IMR-90 (cell line): Measurements from ENCODE around the gene XPNPEP2. TPM values are rescaled to one million over a fixed set of nuclear protein-coding genes. Genes with fewer than 3 reads are reported as not detected.

Experiments
- ATAC-seq: fragments of 200-7000 bp; cut with Tn5 transposase; 2 replicates; pipeline ENCODE4 v1.9.1; 2020; ENCODE audit warnings: low read depth, mild to moderate bottlenecking, moderate library complexity
- BruUV-seq: library from RNA; stranded (reverse); fragments of 400-500 nt; replicated peaks from 2 replicates; lab custom pipeline; 2021; lab: Mats Ljungman, UMichigan
- CTCF ChIA-PET: fragments of 300-600 bp; formaldehyde crosslinking; extraction: SDS; loops from one replicate; lab custom pipeline; 2021; ENCODE audit warnings: antibody characterized with exemption; lab: Yijun Ruan, JAX
- POLR2A ChIA-PET: fragments of 300-600 bp; sonication (Branson Sonifier 250); formaldehyde crosslinking; loops from one replicate; lab custom pipeline; 2022; ENCODE audit warnings: antibody characterized with exemption; ENCODE audit not compliant: unreplicated experiment; lab: Charles Lee
- DNase-seq: peaks from one replicate; pipeline ENCODE4 v3.0.0; 2013
- H2AFZ ChIP-seq: replicated peaks from 2 replicates; pipeline ENCODE3; 2013; ENCODE audit warnings: low read length, mild to moderate bottlenecking; ENCODE audit not compliant: poor library complexity
- H2AK5ac ChIP-seq: 2 replicates; pipeline ENCODE4 v1.6.1; 2013; ENCODE audit warnings: low read depth, low read length, inconsistent platforms
- H2AK9ac ChIP-seq: replicated peaks from 2 replicates; pipeline ENCODE3; 2013; ENCODE audit warnings: mild to moderate bottlenecking, low read depth, low read length, moderate library complexity; ENCODE audit not compliant: poor library complexity
- H2BK120ac ChIP-seq: 2 replicates; pipeline ENCODE4 v1.6.1; 2013; ENCODE audit warnings: low read depth, low read length, inconsistent platforms
- H2BK15ac ChIP-seq: 3 replicates; pipeline ENCODE4 v1.6.1; 2013; ENCODE audit warnings: low read depth, low read length, inconsistent platforms
- H2BK20ac ChIP-seq: 2 replicates; pipeline ENCODE4 v1.6.1; 2013; ENCODE audit warnings: low read depth, mild to moderate bottlenecking, inconsistent platforms, low read length, moderate library complexity
- H2BK5ac ChIP-seq: 2 replicates; pipeline ENCODE4 v1.6.1; 2013; ENCODE audit warnings: mild to moderate bottlenecking, low read depth, low read length, inconsistent platforms; ENCODE audit not compliant: poor library complexity, severe bottlenecking
- H3K14ac ChIP-seq: replicated peaks from 2 replicates; pipeline ENCODE4 v1.6.1; 2013; ENCODE audit warnings: low read depth, low read length, inconsistent platforms
- H3K18ac ChIP-seq: 2 replicates; pipeline ENCODE4 v1.6.1; 2013; ENCODE audit warnings: low read depth, low read length, control low read depth
- H3K23ac ChIP-seq: 2 replicates; pipeline ENCODE4 v1.6.1; 2013; ENCODE audit warnings: low read depth, low read length, inconsistent platforms
- H3K27ac ChIP-seq: 2 replicates; pipeline ENCODE4 v1.5.1; 2013; ENCODE audit warnings: mild to moderate bottlenecking, control low read depth, low read length; ENCODE audit not compliant: insufficient read depth
- H3K27me3 ChIP-seq: 2 replicates; pipeline ENCODE4 v1.6.1; 2013; ENCODE audit warnings: low read length; ENCODE audit not compliant: control insufficient read depth, insufficient read depth
- H3K36me3 ChIP-seq: 2 replicates; pipeline ENCODE4 v1.6.1; 2013; ENCODE audit warnings: low read length, mixed read lengths; ENCODE audit not compliant: control insufficient read depth, insufficient read depth
- H3K4ac ChIP-seq: 2 replicates; pipeline ENCODE4 v1.6.1; 2013; ENCODE audit warnings: low read depth, low read length, inconsistent platforms
- H3K4me1 ChIP-seq: 2 replicates; pipeline ENCODE4 v1.6.1; 2013; ENCODE audit warnings: low read length, mixed read lengths; ENCODE audit not compliant: control insufficient read depth, insufficient read depth
- H3K4me2 ChIP-seq: 2 replicates; pipeline ENCODE4 v1.6.1; 2013; ENCODE audit warnings: low read depth, mild to moderate bottlenecking, control low read depth, low read length, moderate library complexity
- H3K4me3 ChIP-seq: 2 replicates; pipeline ENCODE4 v1.5.1; 2013; ENCODE audit warnings: low read depth, mild to moderate bottlenecking, control low read depth, low read length, moderate library complexity; ENCODE audit not compliant: insufficient read depth
- H3K56ac ChIP-seq: 2 replicates; pipeline ENCODE4 v1.6.1; 2013; ENCODE audit warnings: low read length, inconsistent platforms; ENCODE audit not compliant: insufficient read depth; ENCODE audit errors: extremely low read depth
- H3K79me1 ChIP-seq, 2 experiments: 2 replicates each; pipeline ENCODE4 v1.6.1; 2013; ENCODE audit warnings: low read length in 2 of 2, inconsistent platforms in 1 of 2, low read depth in 1 of 2
- H3K9ac ChIP-seq: 2 replicates; pipeline ENCODE4 v1.6.1; 2013; ENCODE audit warnings: low read depth, low read length, control low read depth
- H3K9me1 ChIP-seq: 2 replicates; pipeline ENCODE4 v1.6.1; 2013; ENCODE audit warnings: low read length, inconsistent platforms; ENCODE audit not compliant: insufficient read depth
- H3K9me3 ChIP-seq: 2 replicates; pipeline ENCODE4 v1.6.1; 2013; ENCODE audit warnings: low read length; ENCODE audit not compliant: control insufficient read depth, insufficient read depth
- H4K20me1 ChIP-seq: 2 replicates; pipeline ENCODE4 v1.6.1; 2013; ENCODE audit warnings: low read length, inconsistent platforms; ENCODE audit not compliant: insufficient read depth
- H4K5ac ChIP-seq: 2 replicates; pipeline ENCODE4 v1.6.1; 2013; ENCODE audit warnings: mild to moderate bottlenecking, low read depth, low read length, control low read depth
- H4K8ac ChIP-seq, 2 experiments: 2 replicates each; pipeline ENCODE4 v1.6.1; 2013; ENCODE audit warnings: low read depth in 2 of 2, low read length in 2 of 2, control low read depth in 1 of 2, inconsistent platforms in 1 of 2
- H4K91ac ChIP-seq: 2 replicates; pipeline ENCODE4 v1.6.1; 2013; ENCODE audit warnings: low read depth, low read length, inconsistent platforms; ENCODE audit not compliant: insufficient read depth
- BHLHE40 ChIP-seq: fragments of 150-350 bp; IDR thresholded peaks from 2 replicates; pipeline ENCODE4 v1.6.1; 2016; ENCODE audit warnings: mild to moderate bottlenecking, low read depth, low read length
- CEBPB ChIP-seq: IDR thresholded peaks from 2 replicates; pipeline ENCODE4 v1.6.1; 2012; ENCODE audit warnings: low read depth, low read length, improper control_type of control experiment
- CHD1 ChIP-seq: IDR thresholded peaks from 2 replicates; pipeline ENCODE4 v1.6.1; 2012; ENCODE audit warnings: low read depth, low read length, improper control_type of control experiment
- CTCF ChIP-seq: conservative IDR thresholded peaks from 2 replicates; pipeline ENCODE4 v1.5.1; 2012; ENCODE audit warnings: mild to moderate bottlenecking, low read depth, low read length, improper control_type of control experiment
- FOS ChIP-seq: fragments of 150-350 bp; IDR thresholded peaks from 2 replicates; pipeline ENCODE4 v1.6.1; 2016; ENCODE audit warnings: low read depth, low read length
- MAFK ChIP-seq: IDR thresholded peaks from 2 replicates; pipeline ENCODE4 v1.6.1; 2012; ENCODE audit warnings: low read depth, low read length, improper control_type of control experiment
- MAZ ChIP-seq: IDR thresholded peaks from 2 replicates; pipeline ENCODE4 v1.6.1; 2012; ENCODE audit warnings: low read depth, mild to moderate bottlenecking, low read length, improper control_type of control experiment, moderate library complexity, borderline replicate concordance
- MXI1 ChIP-seq: IDR thresholded peaks from 2 replicates; pipeline ENCODE4 v1.6.1; 2012; ENCODE audit warnings: low read depth, mild to moderate bottlenecking, low read length, moderate library complexity, borderline replicate concordance
- NFE2L2 ChIP-seq: fragments of 150-350 bp; IDR thresholded peaks from 2 replicates; pipeline ENCODE4 v1.6.1; 2016; ENCODE audit warnings: low read depth, mild to moderate bottlenecking, low read length
- RAD21 ChIP-seq: IDR thresholded peaks from 2 replicates; pipeline ENCODE4 v1.6.1; 2012; ENCODE audit warnings: low read length, improper control_type of control experiment
- RCOR1 ChIP-seq: IDR thresholded peaks from 2 replicates; pipeline ENCODE4 v1.6.1; 2012; ENCODE audit warnings: mild to moderate bottlenecking, low read length, improper control_type of control experiment; ENCODE audit not compliant: insufficient replicate concordance
- RFX5 ChIP-seq: IDR thresholded peaks from 2 replicates; pipeline ENCODE4 v1.8.0; 2012; ENCODE audit warnings: low read depth, mild to moderate bottlenecking, low read length, moderate library complexity
- SMC3 ChIP-seq: fragments of 150-350 bp; IDR thresholded peaks from 2 replicates; pipeline ENCODE4 v1.6.1; 2016; ENCODE audit warnings: low read depth, mild to moderate bottlenecking, antibody characterized with exemption, low read length, moderate library complexity
- USF2 ChIP-seq: fragments of 150-350 bp; IDR thresholded peaks from 2 replicates; pipeline ENCODE4 v1.6.1; 2017; ENCODE audit warnings: mild to moderate bottlenecking, antibody characterized with exemption, low read length, low read depth
- WGBS, 2 experiments: methylation state at CpG; one replicate each; pipeline versions ENCODE4 v1.1.5 to v1.1.7; 2013; ENCODE audit warnings: missing lambda C conversion rate in 2 of 2; ENCODE audit not compliant: insufficient read length in 1 of 2; ENCODE audit errors: extremely low coverage in 2 of 2; 5-methylcytosine and 5-hydroxymethylcytosine counted together
- dilution Hi-C: fragments of 300-500 bp; cut with HindIII; formaldehyde crosslinking; loops from one replicate; pipeline ENCODE4 v1.14.3; 2018; ENCODE audit warnings: low sequenced_read_pairs; ENCODE audit not compliant: unreplicated experiment
- in situ Hi-C: fragments of 300-500 bp; cut with MboI; formaldehyde crosslinking; loops from 3 replicates; pipeline ENCODE4 v1.14.3; 2019; ENCODE audit warnings: low sequenced_read_pairs, inconsistent platforms, mixed read lengths
- intact Hi-C: fragments of 100-400 bp; cut with micrococcal nuclease; formaldehyde crosslinking; loops from 2 replicates; pipeline ENCODE4 v1.10.0; 2022
- polyA plus RNA-seq, 3 experiments: library from polyadenylated mRNA; depleted of rRNA; stranded (reverse); fragments of >200 nt; gene quantifications; 2 replicates each; pipeline ENCODE4 v1.2.3, GENCODE V29; 2012; ENCODE audit warnings: low replicate concordance in 1 of 3
- total RNA-seq: library from RNA; depleted of rRNA; stranded (reverse); fragments of >200 nt; gene quantifications from 2 replicates; pipeline ENCODE4 v1.2.3, GENCODE V29; 2012

Gene XPNPEP2
- total and polyA plus RNA-seq, 2 of the 4 experiments (the other 2 are of a cell fraction): under 0.01 to 0.07 TPM

- ChIA-PET CTCF (no interaction called here), POLR2A (no interaction called here)
- Histone ChIP-seq H3K27ac (no peak overlapping the region), H3K14ac (no peak overlapping the region), H3K4me3 (no peak overlapping the region), H3K18ac (no peak overlapping the region), H2BK20ac (no peak overlapping the region), H3K23ac (no peak overlapping the region), H2BK15ac (no peak overlapping the region), H3K4me2 (no peak overlapping the region), H3K9ac (no peak overlapping the region), H3K27me3 (peaks cover 3% of the 10 kb centered on the region; the same call in 1 of the 2 replicates), H2AK5ac (no peak overlapping the region), H2BK120ac (no peak overlapping the region), H2BK5ac (no peak overlapping the region), H3K36me3 (peaks cover 3% of the 10 kb centered on the region), H3K79me1 (no peaks in the 10 kb centered on the region), H3K9me1 (no peaks in the 10 kb centered on the region), H3K4me1 (no peaks in the 10 kb centered on the region), H3K56ac (no peak overlapping the region), H3K9me3 (no peaks in the 10 kb centered on the region), H4K91ac (no peak overlapping the region), H3K4ac (no peak overlapping the region), H4K20me1 (no peaks in the 10 kb centered on the region), H4K5ac (no peak overlapping the region), H2AK9ac (no peak overlapping the region), H4K8ac (no peak overlapping the region), H2AFZ (no peak overlapping the region)
- dilution Hi-C loops (no loop called here), intact Hi-C loops (no loop called here), in situ Hi-C loops (no loop called here)
- no peak for DNase-seq
- 70% methylated on average over 2 of the region's 4 CpGs; no CpG with 5 or more reads in 1 of the 2 experiments for WGBS, 2 experiments
- TF ChIP-seq MAZ: no peak
- TF ChIP-seq CEBPB: no peak
- TF ChIP-seq MXI1: no peak
- TF ChIP-seq NFE2L2: no peak
- no peak for TF ChIP-seq SMC3
- TF ChIP-seq FOS: no peak
- no peak for TF ChIP-seq RCOR1
- TF ChIP-seq RAD21: no peak
- no peak for TF ChIP-seq RFX5
- TF ChIP-seq BHLHE40: no peak
- no peak for TF ChIP-seq CHD1
- TF ChIP-seq USF2: no peak
- no peak for TF ChIP-seq CTCF
- no peak for TF ChIP-seq MAFK
- BruUV-seq: no TSS peak
- no peak for ATAC-seq
Measured at GRCh38 chrX:129804806-129805205, 66.0 kb downstream of the XPNPEP2 start.
